ENCODE measurements around the gene KCNT2.
A peak's percentile ranks its signal among the peaks of the same experiment; 100 is the strongest.

KCNT2 gene

GRCh38 chr1:196382383-196382782 is 225.9 kb downstream of the KCNT2 start:
- Histone ChIP-seq H3K9ac (ENCODE audit: low read length) (no peak overlapping the region), H3K9me3 (ENCODE audit: control insufficient read depth, low read depth, low read length) (no peaks in the 10 kb centered on the region), H3K27ac (ENCODE audit: low read length) (no peak overlapping the region), H3K36me3 (ENCODE audit: control insufficient read depth, low read depth, low read length) (no peaks in the 10 kb centered on the region), H3K27me3 (ENCODE audit: control insufficient read depth, insufficient read depth, low read length) (no peaks in the 10 kb centered on the region), H3K4me3 (ENCODE audit: low read length) (no peak overlapping the region), H3K4me1 (ENCODE audit: control insufficient read depth, low read depth, low read length) (no peaks in the 10 kb centered on the region)

- no peak overlapping the region for H3K9ac ChIP-seq (ENCODE audit: low read length)
- no peaks in the 10 kb centered on the region for H3K9me3 ChIP-seq (ENCODE audit: control insufficient read depth, low read depth, low read length)
- no peak overlapping the region for H3K27ac ChIP-seq (ENCODE audit: low read length)
- no peak overlapping the region for H3K4me3 ChIP-seq (ENCODE audit: low read length)
- no peaks in the 10 kb centered on the region for H3K4me1 ChIP-seq (ENCODE audit: control insufficient read depth, low read depth, low read length)
- no peaks in the 10 kb centered on the region for H3K36me3 ChIP-seq (ENCODE audit: control insufficient read depth, low read depth, low read length)
- H3K27me3 ChIP-seq (ENCODE audit: control insufficient read depth, insufficient read depth, low read length) = no peaks in the 10 kb centered on the region
Observed at GRCh38 chr1:196381544-196381943, 226.7 kb downstream of the KCNT2 start.

- H3K4me3 ChIP-seq (ENCODE audit: low read length) = no peak overlapping the region
- H3K27ac ChIP-seq (ENCODE audit: low read length) = peak overlapping the region; percentile 39
- H3K4me1 ChIP-seq (ENCODE audit: control insufficient read depth, low read depth, low read length) = no peaks in the 10 kb centered on the region
- H3K9ac ChIP-seq (ENCODE audit: low read length) = peak overlapping the region; percentile 42
- no peaks in the 10 kb centered on the region for H3K27me3 ChIP-seq (ENCODE audit: control insufficient read depth, insufficient read depth, low read length)
- no peaks in the 10 kb centered on the region for H3K36me3 ChIP-seq (ENCODE audit: control insufficient read depth, low read depth, low read length)
- no peaks in the 10 kb centered on the region for H3K9me3 ChIP-seq (ENCODE audit: control insufficient read depth, low read depth, low read length)
Observed at GRCh38 chr1:196380316-196380715, 227.9 kb downstream of the KCNT2 start.

GRCh38 chr1:196377811-196378210 is 230.4 kb downstream of the KCNT2 start:
- no peaks in the 10 kb centered on the region for H3K9me3 ChIP-seq (ENCODE audit: control insufficient read depth, low read depth, low read length)
- no peak overlapping the region for H3K4me3 ChIP-seq (ENCODE audit: low read length)
- no peaks in the 10 kb centered on the region for H3K36me3 ChIP-seq (ENCODE audit: control insufficient read depth, low read depth, low read length)
- no peak overlapping the region for H3K27ac ChIP-seq (ENCODE audit: low read length)
- peaks cover 12% of the 10 kb centered on the region for H3K4me1 ChIP-seq (ENCODE audit: control insufficient read depth, low read depth, low read length)
- no peak overlapping the region for H3K9ac ChIP-seq (ENCODE audit: low read length)
- H3K27me3 ChIP-seq (ENCODE audit: control insufficient read depth, insufficient read depth, low read length) = no peaks in the 10 kb centered on the region

- no peaks in the 10 kb centered on the region for H3K27me3 ChIP-seq (ENCODE audit: control insufficient read depth, insufficient read depth, low read length)
- no peak overlapping the region for H3K4me3 ChIP-seq (ENCODE audit: low read length)
- H3K27ac ChIP-seq (ENCODE audit: low read length) = no peak overlapping the region
- no peak overlapping the region for H3K9ac ChIP-seq (ENCODE audit: low read length)
- H3K4me1 ChIP-seq (ENCODE audit: control insufficient read depth, low read depth, low read length) = peaks cover 12% of the 10 kb centered on the region
- no peaks in the 10 kb centered on the region for H3K9me3 ChIP-seq (ENCODE audit: control insufficient read depth, low read depth, low read length)
- H3K36me3 ChIP-seq (ENCODE audit: control insufficient read depth, low read depth, low read length) = no peaks in the 10 kb centered on the region
Observed at GRCh38 chr1:196376630-196377328, 231.5 kb downstream of the KCNT2 start.

GRCh38 chr1:196373798-196374197 is 234.4 kb downstream of the KCNT2 start:
- H3K9me3 ChIP-seq (ENCODE audit: control insufficient read depth, low read depth, low read length) = no peaks in the 10 kb centered on the region
- peaks cover 12% of the 10 kb centered on the region for H3K4me1 ChIP-seq (ENCODE audit: control insufficient read depth, low read depth, low read length)
- H3K36me3 ChIP-seq (ENCODE audit: control insufficient read depth, low read depth, low read length) = no peaks in the 10 kb centered on the region
- no peak overlapping the region for H3K27ac ChIP-seq (ENCODE audit: low read length)
- H3K9ac ChIP-seq (ENCODE audit: low read length) = no peak overlapping the region
- H3K27me3 ChIP-seq (ENCODE audit: control insufficient read depth, insufficient read depth, low read length) = no peaks in the 10 kb centered on the region
- H3K4me3 ChIP-seq (ENCODE audit: low read length) = no peak overlapping the region

GRCh38 chr1:196372896-196373536 is 235.2 kb downstream of the KCNT2 start:
- no peaks in the 10 kb centered on the region for H3K9me3 ChIP-seq (ENCODE audit: control insufficient read depth, low read depth, low read length)
- peaks cover 12% of the 10 kb centered on the region for H3K4me1 ChIP-seq (ENCODE audit: control insufficient read depth, low read depth, low read length)
- no peaks in the 10 kb centered on the region for H3K36me3 ChIP-seq (ENCODE audit: control insufficient read depth, low read depth, low read length)
- H3K9ac ChIP-seq (ENCODE audit: low read length) = no peak overlapping the region
- no peak overlapping the region for H3K4me3 ChIP-seq (ENCODE audit: low read length)
- no peaks in the 10 kb centered on the region for H3K27me3 ChIP-seq (ENCODE audit: control insufficient read depth, insufficient read depth, low read length)
- no peak overlapping the region for H3K27ac ChIP-seq (ENCODE audit: low read length)

- no peaks in the 10 kb centered on the region for H3K27me3 ChIP-seq (ENCODE audit: control insufficient read depth, insufficient read depth, low read length)
- H3K36me3 ChIP-seq (ENCODE audit: control insufficient read depth, low read depth, low read length) = no peaks in the 10 kb centered on the region
- H3K4me3 ChIP-seq (ENCODE audit: low read length) = no peak overlapping the region
- no peak overlapping the region for H3K9ac ChIP-seq (ENCODE audit: low read length)
- no peak overlapping the region for H3K27ac ChIP-seq (ENCODE audit: low read length)
- no peaks in the 10 kb centered on the region for H3K9me3 ChIP-seq (ENCODE audit: control insufficient read depth, low read depth, low read length)
- peaks cover 6% of the 10 kb centered on the region for H3K4me1 ChIP-seq (ENCODE audit: control insufficient read depth, low read depth, low read length)
Observed at GRCh38 chr1:196367838-196368237, 240.4 kb downstream of the KCNT2 start.

GRCh38 chr1:196366817-196367495 is 241.3 kb downstream of the KCNT2 start:
- Histone ChIP-seq H3K27me3 (ENCODE audit: control insufficient read depth, insufficient read depth, low read length) (no peaks in the 10 kb centered on the region), H3K27ac (ENCODE audit: low read length) (no peak overlapping the region), H3K4me1 (ENCODE audit: control insufficient read depth, low read depth, low read length) (peaks cover 6% of the 10 kb centered on the region), H3K4me3 (ENCODE audit: low read length) (no peak overlapping the region), H3K36me3 (ENCODE audit: control insufficient read depth, low read depth, low read length) (no peaks in the 10 kb centered on the region), H3K9ac (ENCODE audit: low read length) (no peak overlapping the region), H3K9me3 (ENCODE audit: control insufficient read depth, low read depth, low read length) (no peaks in the 10 kb centered on the region)

GRCh38 chr1:196361112-196361714 is 247.0 kb downstream of the KCNT2 start:
- no peak overlapping the region for H3K9ac ChIP-seq (ENCODE audit: low read length)
- H3K27me3 ChIP-seq (ENCODE audit: control insufficient read depth, insufficient read depth, low read length) = no peaks in the 10 kb centered on the region
- no peak overlapping the region for H3K4me3 ChIP-seq (ENCODE audit: low read length)
- no peak overlapping the region for H3K27ac ChIP-seq (ENCODE audit: low read length)
- no peaks in the 10 kb centered on the region for H3K36me3 ChIP-seq (ENCODE audit: control insufficient read depth, low read depth, low read length)
- H3K4me1 ChIP-seq (ENCODE audit: control insufficient read depth, low read depth, low read length) = peaks cover 6% of the 10 kb centered on the region
- H3K9me3 ChIP-seq (ENCODE audit: control insufficient read depth, low read depth, low read length) = no peaks in the 10 kb centered on the region

- Histone ChIP-seq H3K4me3 (ENCODE audit: low read length) (no peak overlapping the region), H3K4me1 (ENCODE audit: control insufficient read depth, low read depth, low read length) (no peaks in the 10 kb centered on the region), H3K9ac (ENCODE audit: low read length) (no peak overlapping the region), H3K36me3 (ENCODE audit: control insufficient read depth, low read depth, low read length) (no peaks in the 10 kb centered on the region), H3K27me3 (ENCODE audit: control insufficient read depth, insufficient read depth, low read length) (no peaks in the 10 kb centered on the region), H3K9me3 (ENCODE audit: control insufficient read depth, low read depth, low read length) (no peaks in the 10 kb centered on the region), H3K27ac (ENCODE audit: low read length) (no peak overlapping the region)
Observed at GRCh38 chr1:196357913-196358312, 250.3 kb downstream of the KCNT2 start.
